Neuron (in vitro differentiated cells): ENCODE measurements around the gene LACRT.

Experiments
- H2AFZ ChIP-seq: one replicate; pipeline ENCODE4 v1.6.1; 2013; ENCODE audit warnings: low read depth, mild to moderate bottlenecking, inconsistent platforms, low read length, moderate library complexity
- H3K27me3 ChIP-seq: one replicate; pipeline ENCODE4 v1.6.1; 2013; ENCODE audit warnings: low read length; ENCODE audit not compliant: insufficient read depth
- H3K36me3 ChIP-seq: one replicate; pipeline ENCODE4 v1.6.1; 2013; ENCODE audit warnings: low read length; ENCODE audit not compliant: insufficient read depth
- H3K4me1 ChIP-seq: one replicate; pipeline ENCODE4 v1.6.1; 2013; ENCODE audit warnings: low read length; ENCODE audit not compliant: insufficient read depth
- H3K4me3 ChIP-seq: 2 replicates; pipeline ENCODE4 v1.5.1; 2013; ENCODE audit warnings: mild to moderate bottlenecking, low read length, moderate library complexity
- H3K9me3 ChIP-seq: one replicate; pipeline ENCODE4 v1.6.1; 2013; ENCODE audit warnings: low read length

LACRT gene

GRCh38 chr12:54628186-54628846 is 6.4 kb downstream of the LACRT start:
- Histone ChIP-seq H3K9me3 (no peaks in the 10 kb centered on the region), H3K4me3 (no peak overlapping the region), H3K36me3 (no peaks in the 10 kb centered on the region), H3K27me3 (no peaks in the 10 kb centered on the region), H2AFZ (no peak overlapping the region), H3K4me1 (no peaks in the 10 kb centered on the region)

- Histone ChIP-seq H3K36me3 (no peaks in the 10 kb centered on the region), H2AFZ (no peak overlapping the region), H3K4me1 (no peaks in the 10 kb centered on the region), H3K9me3 (no peaks in the 10 kb centered on the region), H3K4me3 (no peak overlapping the region), H3K27me3 (no peaks in the 10 kb centered on the region)
Observed at GRCh38 chr12:54627304-54627703, 7.4 kb downstream of the LACRT start.

- Histone ChIP-seq H2AFZ (no peak overlapping the region), H3K36me3 (no peaks in the 10 kb centered on the region), H3K4me1 (no peaks in the 10 kb centered on the region), H3K4me3 (no peak overlapping the region), H3K27me3 (no peaks in the 10 kb centered on the region), H3K9me3 (no peaks in the 10 kb centered on the region)
Observed at GRCh38 chr12:54625598-54625997, 9.1 kb downstream of the LACRT start.

- Histone ChIP-seq H2AFZ (no peak overlapping the region), H3K36me3 (no peaks in the 10 kb centered on the region), H3K9me3 (no peaks in the 10 kb centered on the region), H3K4me3 (no peak overlapping the region), H3K4me1 (no peaks in the 10 kb centered on the region), H3K27me3 (no peaks in the 10 kb centered on the region)
Observed at GRCh38 chr12:54624315-54625279, 10.1 kb downstream of the LACRT start.

- no peak overlapping the region for H2AFZ ChIP-seq
- H3K9me3 ChIP-seq, result no peaks in the 10 kb centered on the region
- no peak overlapping the region for H3K4me3 ChIP-seq
- H3K4me1 ChIP-seq, result no peaks in the 10 kb centered on the region
- no peaks in the 10 kb centered on the region for H3K27me3 ChIP-seq
- no peaks in the 10 kb centered on the region for H3K36me3 ChIP-seq
Observed at GRCh38 chr12:54622463-54623183, 12.1 kb downstream of the LACRT start.

GRCh38 chr12:54616933-54617680 is 17.6 kb downstream of the LACRT start:
- Histone ChIP-seq H3K4me3 (no peak overlapping the region), H2AFZ (no peak overlapping the region), H3K9me3 (no peaks in the 10 kb centered on the region), H3K36me3 (no peaks in the 10 kb centered on the region), H3K4me1 (no peaks in the 10 kb centered on the region), H3K27me3 (no peaks in the 10 kb centered on the region)

GRCh38 chr12:54612225-54612750 is 22.4 kb downstream of the LACRT start:
- Histone ChIP-seq H3K4me3 (no peak overlapping the region), H3K9me3 (no peaks in the 10 kb centered on the region), H2AFZ (no peak overlapping the region), H3K36me3 (no peaks in the 10 kb centered on the region), H3K4me1 (no peaks in the 10 kb centered on the region), H3K27me3 (no peaks in the 10 kb centered on the region)

GRCh38 chr12:54611715-54612149 is 23.0 kb downstream of the LACRT start:
- no peaks in the 10 kb centered on the region for H3K27me3 ChIP-seq
- no peaks in the 10 kb centered on the region for H3K4me1 ChIP-seq
- H3K9me3 ChIP-seq, result no peaks in the 10 kb centered on the region
- no peaks in the 10 kb centered on the region for H3K36me3 ChIP-seq
- H2AFZ ChIP-seq, result no peak overlapping the region
- H3K4me3 ChIP-seq, result no peak overlapping the region

GRCh38 chr12:54608769-54609168 is 25.9 kb downstream of the LACRT start:
- no peaks in the 10 kb centered on the region for H3K27me3 ChIP-seq

GRCh38 chr12:54608156-54608555 is 26.5 kb downstream of the LACRT start:
- H3K27me3 ChIP-seq, result no peaks in the 10 kb centered on the region
- no peak overlapping the region for H2AFZ ChIP-seq
- no peaks in the 10 kb centered on the region for H3K4me1 ChIP-seq
- H3K36me3 ChIP-seq, result no peaks in the 10 kb centered on the region
- H3K4me3 ChIP-seq, result no peak overlapping the region
- H3K9me3 ChIP-seq, result no peaks in the 10 kb centered on the region

More at GRCh38 chr12:54608769-54609168, 25.9 kb downstream of the LACRT start:
- H3K9me3 ChIP-seq, result no peaks in the 10 kb centered on the region
- H3K36me3 ChIP-seq, result no peaks in the 10 kb centered on the region
- no peaks in the 10 kb centered on the region for H3K4me1 ChIP-seq
- H2AFZ ChIP-seq, result no peak overlapping the region
- no peak overlapping the region for H3K4me3 ChIP-seq

- H3K9me3 ChIP-seq, result no peaks in the 10 kb centered on the region
- H3K4me3 ChIP-seq, result no peak overlapping the region
- H2AFZ ChIP-seq, result no peak overlapping the region
- H3K4me1 ChIP-seq, result no peaks in the 10 kb centered on the region
- H3K27me3 ChIP-seq, result no peaks in the 10 kb centered on the region
- H3K36me3 ChIP-seq, result no peaks in the 10 kb centered on the region
Observed at GRCh38 chr12:54606556-54606955, 28.1 kb downstream of the LACRT start.

GRCh38 chr12:54605138-54605970 is 29.3 kb downstream of the LACRT start:
- Histone ChIP-seq H3K36me3 (no peaks in the 10 kb centered on the region), H3K4me3 (no peak overlapping the region), H3K4me1 (no peaks in the 10 kb centered on the region), H2AFZ (no peak overlapping the region), H3K9me3 (no peaks in the 10 kb centered on the region), H3K27me3 (no peaks in the 10 kb centered on the region)
